Measurements from ENCODE around the gene SMYD3.

Gene SMYD3

GRCh38 chr1:245881767-245882391 lies 625.2 kb downstream of the SMYD3 start:
- Histone ChIP-seq H3K4me3 (IDR thresholded peaks at IDR 0.05; ENCODE audit: insufficient read depth, low read depth, low read length) (no peak overlapping the region), H2AFZ (ENCODE audit: low read depth) (no peak overlapping the region), H3K79me2 (ENCODE audit: insufficient read depth, low read depth) (no peaks in the 10 kb centered on the region), H4K20me1 (ENCODE audit: insufficient read depth) (no peaks in the 10 kb centered on the region), H3K4me2 (no peak overlapping the region), H3K9ac (no peak overlapping the region), H3K36me3 (ENCODE audit: insufficient read depth) (no peaks in the 10 kb centered on the region), H3K27ac (no peak overlapping the region), H3K27me3 (ENCODE audit: insufficient read depth, low read depth) (no peaks in the 10 kb centered on the region), H3K4me1 (ENCODE audit: low read depth, poor library complexity, severe bottlenecking) (no peaks in the 10 kb centered on the region)
- no peak for TF ChIP-seq CTCF (conservative IDR thresholded peaks at IDR 0.05; ENCODE audit: low read depth, low read length)

- Histone ChIP-seq H3K36me3 (ENCODE audit: insufficient read depth) (no peaks in the 10 kb centered on the region), H3K4me1 (ENCODE audit: low read depth, poor library complexity, severe bottlenecking) (no peaks in the 10 kb centered on the region), H3K4me2 (no peak overlapping the region), H3K9ac (no peak overlapping the region), H3K79me2 (ENCODE audit: insufficient read depth, low read depth) (no peaks in the 10 kb centered on the region), H3K27ac (no peak overlapping the region), H3K4me3 (IDR thresholded peaks at IDR 0.05; ENCODE audit: insufficient read depth, low read depth, low read length) (no peak overlapping the region), H4K20me1 (ENCODE audit: insufficient read depth) (no peaks in the 10 kb centered on the region), H3K27me3 (ENCODE audit: insufficient read depth, low read depth) (no peaks in the 10 kb centered on the region), H2AFZ (ENCODE audit: low read depth) (no peak overlapping the region)
- TF ChIP-seq CTCF (conservative IDR thresholded peaks at IDR 0.05; ENCODE audit: low read depth, low read length) = no peak
Measured at GRCh38 chr1:245880754-245881403, 626.2 kb downstream of the SMYD3 start.

GRCh38 chr1:245879091-245879490 lies 628.0 kb downstream of the SMYD3 start:
- Histone ChIP-seq H3K27me3 (ENCODE audit: insufficient read depth, low read depth) (no peaks in the 10 kb centered on the region), H3K27ac (no peak overlapping the region), H3K4me2 (no peak overlapping the region), H2AFZ (ENCODE audit: low read depth) (no peak overlapping the region), H4K20me1 (ENCODE audit: insufficient read depth) (no peaks in the 10 kb centered on the region), H3K79me2 (ENCODE audit: insufficient read depth, low read depth) (no peaks in the 10 kb centered on the region), H3K9ac (no peak overlapping the region), H3K4me1 (ENCODE audit: low read depth, poor library complexity, severe bottlenecking) (no peaks in the 10 kb centered on the region), H3K4me3 (IDR thresholded peaks at IDR 0.05; ENCODE audit: insufficient read depth, low read depth, low read length) (no peak overlapping the region), H3K36me3 (ENCODE audit: insufficient read depth) (no peaks in the 10 kb centered on the region)
- TF ChIP-seq CTCF (conservative IDR thresholded peaks at IDR 0.05; ENCODE audit: low read depth, low read length) = no peak

GRCh38 chr1:245878585-245878984 lies 628.5 kb downstream of the SMYD3 start:
- Histone ChIP-seq H3K79me2 (ENCODE audit: insufficient read depth, low read depth) (no peaks in the 10 kb centered on the region), H3K36me3 (ENCODE audit: insufficient read depth) (no peaks in the 10 kb centered on the region), H3K9ac (no peak overlapping the region), H2AFZ (ENCODE audit: low read depth) (no peak overlapping the region), H4K20me1 (ENCODE audit: insufficient read depth) (no peaks in the 10 kb centered on the region), H3K4me1 (ENCODE audit: low read depth, poor library complexity, severe bottlenecking) (no peaks in the 10 kb centered on the region), H3K4me3 (IDR thresholded peaks at IDR 0.05; ENCODE audit: insufficient read depth, low read depth, low read length) (no peak overlapping the region), H3K27me3 (ENCODE audit: insufficient read depth, low read depth) (no peaks in the 10 kb centered on the region), H3K27ac (no peak overlapping the region), H3K4me2 (no peak overlapping the region)
- no peak for TF ChIP-seq CTCF (conservative IDR thresholded peaks at IDR 0.05; ENCODE audit: low read depth, low read length)
